Right renal cortex interstitium (tissue), 3 donors: ENCODE measurements around the gene EMC6. TPM values are rescaled to one million over a fixed set of nuclear protein-coding genes. Genes with fewer than 3 reads are reported as not detected.

Experiments used
- DNase-seq, 3 donors: peaks; one replicate each; pipeline ENCODE4 v3.0.0-alpha.2; 2013; ENCODE audit warnings: low read depth in 3 of 3, low spot score in 2 of 3
- polyA plus RNA-seq, 3 donors: library from polyadenylated mRNA; unstranded; fragments of 120-200 nt; gene quantifications; one replicate each; pipeline ENCODE4 v1.2.1, GENCODE V29; 2013; ENCODE audit not compliant: insufficient read length in 3 of 3

Gene EMC6
- polyA plus RNA-seq, 3 donors: 22.8 to 26.7 (median 26.4) TPM

DNA sequence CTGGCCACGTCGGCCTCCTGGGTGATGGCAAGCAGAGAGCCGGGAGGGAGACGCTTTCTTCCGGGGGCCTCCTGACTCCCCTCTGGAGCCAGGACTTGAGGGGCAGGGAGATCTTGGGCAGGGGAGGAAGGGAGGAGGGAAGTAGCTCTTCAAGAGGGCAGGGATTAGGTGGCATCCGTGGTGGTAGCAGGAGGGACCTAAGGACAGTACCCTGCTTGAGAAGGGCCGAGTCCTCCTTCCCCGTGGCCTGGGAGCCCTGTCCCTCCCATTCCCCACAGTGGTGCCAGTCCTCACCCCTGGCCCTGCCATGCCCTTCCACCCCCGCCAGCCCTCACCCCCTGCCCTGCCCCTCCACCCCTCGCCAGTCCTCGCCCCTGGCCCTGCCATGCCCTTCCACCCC, 12.8 kb upstream of the EMC6 start:
- no peak for DNase-seq

DNA sequence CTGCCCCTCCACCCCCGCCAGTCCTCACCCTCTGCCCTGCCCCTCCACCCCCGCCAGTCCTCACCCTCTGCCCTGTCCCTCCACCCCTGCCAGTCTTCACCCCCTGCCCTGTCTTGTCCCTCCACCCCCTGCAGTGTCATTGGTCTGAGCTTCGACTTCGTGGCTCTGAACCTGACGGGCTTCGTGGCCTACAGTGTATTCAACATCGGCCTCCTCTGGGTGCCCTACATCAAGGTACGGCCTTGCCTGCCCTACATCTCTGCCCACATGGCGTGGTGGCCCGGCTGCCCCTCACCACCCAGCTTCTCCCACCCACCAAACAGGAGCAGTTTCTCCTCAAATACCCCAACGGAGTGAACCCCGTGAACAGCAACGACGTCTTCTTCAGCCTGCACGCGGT, 12.3 kb upstream of the EMC6 start:
- DNase-seq: no peak

- DNase-seq: no peak
Measured at GRCh38 chr17:3656755-3657587, 11.6 kb upstream of the EMC6 start.

GRCh38 chr17:3657588-3657869, 11.1 kb upstream of the EMC6 start:
- no peak for DNase-seq

GRCh38 chr17:3657874-3658783, 10.5 kb upstream of the EMC6 start:
- no peak for DNase-seq

DNA sequence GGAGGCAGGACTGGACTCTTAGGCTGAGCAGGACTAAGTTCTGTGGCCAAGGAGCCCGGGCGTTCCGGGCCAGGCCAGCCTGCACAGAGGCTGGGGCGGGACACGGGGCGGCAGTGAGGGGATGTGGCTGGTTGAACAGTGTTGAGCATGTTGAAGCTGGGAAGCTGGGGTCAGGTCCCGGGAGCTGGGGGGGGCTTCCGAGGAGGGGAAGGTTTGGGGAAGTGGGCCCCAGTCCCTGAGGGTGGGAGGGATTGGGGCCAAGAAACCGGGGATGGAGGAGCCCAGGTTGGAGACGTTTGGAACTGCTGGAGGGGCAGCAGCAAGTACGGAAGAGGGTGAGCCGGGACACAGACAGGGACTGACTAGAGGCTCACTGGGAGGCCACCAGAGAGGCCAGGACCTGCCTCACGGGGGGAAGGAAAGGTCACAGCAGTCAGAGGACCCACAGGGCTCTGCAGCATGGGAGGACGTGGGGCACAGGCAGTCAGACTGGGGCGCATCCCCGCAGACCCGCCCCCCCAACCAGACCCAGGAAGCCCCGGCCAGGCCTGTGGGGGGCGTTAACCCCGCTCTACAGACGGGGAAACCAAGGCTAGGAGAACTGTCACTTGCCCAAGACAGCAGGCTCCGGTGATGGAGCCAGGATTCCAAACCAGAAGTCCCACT, 9.7 kb upstream of the EMC6 start:
- DNase-seq: no peak

DNA sequence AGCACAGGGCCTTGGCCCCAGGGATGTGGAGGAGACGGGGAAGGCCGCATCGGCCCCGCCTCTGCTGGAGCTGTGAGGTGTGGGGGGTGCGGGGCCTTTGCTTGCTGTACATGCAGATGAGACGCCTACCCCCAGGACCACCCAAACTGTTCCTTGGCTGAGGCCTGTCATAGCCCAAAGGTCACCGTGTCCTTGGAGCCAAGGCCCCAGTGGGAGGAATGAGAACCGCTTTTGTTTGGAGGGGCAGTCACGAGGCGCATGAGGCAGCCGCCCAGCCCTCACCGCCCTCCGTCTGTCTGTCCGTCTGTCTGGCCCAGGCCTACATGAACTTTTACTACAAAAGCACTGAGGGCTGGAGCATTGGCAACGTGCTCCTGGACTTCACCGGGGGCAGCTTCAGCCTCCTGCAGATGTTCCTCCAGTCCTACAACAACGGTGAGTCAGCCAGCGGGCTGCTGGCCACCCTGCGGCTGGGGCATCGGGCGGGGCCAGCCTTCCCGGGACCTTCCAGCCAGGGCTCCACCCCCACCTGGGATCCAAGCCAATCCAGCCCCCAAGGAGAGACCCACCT, 9.0 kb upstream of the EMC6 start:
- DNase-seq: no peak

- no peak for DNase-seq
Measured at GRCh38 chr17:3660311-3660891, 8.2 kb upstream of the EMC6 start.

GRCh38 chr17:3663102-3664011, 5.3 kb upstream of the EMC6 start:
- no peak for DNase-seq

- no peak for DNase-seq
Measured at GRCh38 chr17:3665834-3666233, 2.8 kb upstream of the EMC6 start.

GRCh38 chr17:3666516-3666915, 2.1 kb upstream of the EMC6 start:
- no peak for DNase-seq

GRCh38 chr17:3667366-3668278, 990 bp upstream of the EMC6 start:
- DNase-seq: peak; percentile 53 to 76 (median 73)

GRCh38 chr17:3669085-3669347, 404 bp downstream of the EMC6 start:
- no peak for DNase-seq

DNA sequence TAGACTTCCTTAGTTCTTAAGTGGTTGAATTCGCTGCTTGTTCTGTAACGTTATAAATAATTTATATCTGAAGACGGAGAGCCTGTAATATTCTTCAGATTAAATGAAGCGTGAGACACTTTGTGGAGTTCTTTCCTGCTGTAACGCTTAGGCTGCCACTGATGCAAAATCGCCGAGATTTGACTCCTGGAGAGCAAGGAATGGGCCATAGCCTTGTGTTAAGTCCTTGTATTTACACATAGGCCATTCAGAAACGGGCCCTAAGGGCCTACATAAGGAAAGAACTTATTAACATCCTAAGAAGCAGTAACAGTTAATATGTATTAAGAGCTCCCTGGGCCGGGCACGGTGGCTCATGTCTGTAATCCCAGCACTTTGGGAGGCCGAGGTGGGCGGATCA, 936 bp downstream of the EMC6 start:
- DNase-seq: no peak

- no peak for DNase-seq
Measured at GRCh38 chr17:3672571-3672970, 4.0 kb downstream of the EMC6 start.

DNA sequence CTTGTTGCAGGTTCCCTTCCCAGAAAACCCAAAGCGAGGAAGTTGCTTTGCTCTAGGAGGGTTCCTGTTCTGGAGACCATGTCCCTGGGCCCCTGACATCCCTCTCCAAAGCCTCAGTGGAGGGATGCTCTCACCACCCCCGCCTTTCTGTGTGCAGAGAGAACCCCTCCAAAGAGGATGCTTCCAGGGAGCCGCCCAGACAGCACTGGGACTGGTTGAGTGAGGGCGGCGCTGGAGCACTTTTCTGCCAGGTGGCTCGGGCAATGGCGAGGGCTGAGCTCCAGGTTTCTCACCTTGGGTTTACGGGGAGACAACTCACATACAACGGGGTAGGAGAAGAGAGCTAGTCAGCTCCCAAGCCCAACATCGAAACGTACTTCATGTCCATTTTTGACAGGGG, 7.3 kb downstream of the EMC6 start:
- no peak for DNase-seq

- no peak for DNase-seq
Measured at GRCh38 chr17:3678095-3678820, 9.6 kb downstream of the EMC6 start.

DNA sequence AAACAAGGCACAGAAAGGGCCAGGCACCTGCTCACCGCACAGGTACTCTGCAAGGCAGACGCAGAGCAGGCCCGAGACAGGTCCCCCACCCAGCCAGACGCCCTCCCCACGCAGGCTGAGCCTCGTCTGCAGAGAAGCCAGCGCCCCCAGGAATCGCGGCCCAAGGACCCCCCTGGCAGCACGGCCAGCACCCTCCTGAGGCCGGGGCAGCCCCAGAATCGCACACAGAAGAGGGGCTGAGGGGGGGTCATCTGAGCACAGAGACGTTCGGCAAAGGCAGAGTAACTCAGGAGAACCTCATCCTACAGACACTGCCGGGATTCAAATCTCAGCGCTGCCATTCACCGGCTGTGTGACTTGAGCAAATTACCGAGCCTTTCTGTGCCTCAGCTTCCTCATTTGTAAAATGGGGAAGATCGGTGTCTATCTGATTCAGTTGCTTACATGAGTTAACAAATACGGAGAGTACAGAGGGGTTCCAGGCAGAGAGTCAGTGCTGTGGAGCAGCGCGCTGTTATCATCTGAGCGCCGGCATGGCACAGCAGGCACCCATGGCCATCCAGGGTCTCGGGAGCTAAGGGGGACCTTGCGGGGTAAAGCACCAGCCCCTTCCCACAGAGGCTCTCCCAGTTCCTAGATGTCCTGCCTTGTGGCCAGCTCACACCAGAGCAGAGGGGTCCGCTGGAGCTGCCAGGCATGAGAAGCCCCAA, 10.4 kb downstream of the EMC6 start:
- DNase-seq: no peak
